ENCODE measurements around the gene BARD1.

GRCh38 chr2:214836568-214836967, 27.1 kb upstream of the BARD1 start:
- TF ChIP-seq CTCF (IDR thresholded peaks at IDR 0.05) (no peak), POLR2A (IDR thresholded peaks at IDR 0.05) (no peak)
